ENCODE measurements around the gene PTPA.

The PTPA gene

DNA sequence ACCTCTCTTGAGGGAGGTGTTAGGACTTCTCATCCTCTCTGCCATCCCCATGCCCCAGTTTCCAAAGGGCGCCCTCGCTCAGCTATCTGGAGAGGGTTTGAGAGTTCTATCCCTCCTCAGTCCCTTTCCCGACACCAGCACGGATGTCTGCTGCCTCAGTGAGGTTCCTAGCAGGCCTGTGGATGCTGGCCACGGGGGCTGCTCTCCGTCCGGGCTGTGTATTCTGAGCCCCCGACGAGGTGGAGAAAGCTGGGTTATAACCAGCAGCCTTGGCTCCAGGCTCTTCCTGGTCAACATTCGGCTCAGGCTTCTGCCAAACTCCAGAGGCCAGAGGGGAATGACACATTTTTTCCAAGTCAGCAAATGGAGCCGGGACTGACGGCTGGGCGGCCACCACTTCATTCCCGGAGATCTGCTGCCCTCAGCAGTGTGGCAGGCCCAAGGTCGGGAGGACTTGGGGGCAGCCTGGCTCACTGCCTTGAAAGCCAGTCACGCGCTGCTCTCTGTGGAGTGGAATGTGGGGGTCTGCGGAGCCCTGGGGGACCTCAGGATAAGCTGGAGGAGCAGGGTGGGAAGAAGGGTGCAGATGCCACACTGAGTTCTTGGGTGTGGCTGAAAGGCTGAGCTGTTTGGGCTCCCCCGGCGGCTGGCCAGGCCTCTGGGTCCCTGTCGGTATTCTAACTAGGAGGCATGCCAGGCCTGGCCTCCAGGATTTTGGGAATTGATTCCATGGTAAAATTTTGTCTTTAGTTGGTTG is 27.4 kb downstream of the PTPA start:
- DNase-seq: no peak

DNA sequence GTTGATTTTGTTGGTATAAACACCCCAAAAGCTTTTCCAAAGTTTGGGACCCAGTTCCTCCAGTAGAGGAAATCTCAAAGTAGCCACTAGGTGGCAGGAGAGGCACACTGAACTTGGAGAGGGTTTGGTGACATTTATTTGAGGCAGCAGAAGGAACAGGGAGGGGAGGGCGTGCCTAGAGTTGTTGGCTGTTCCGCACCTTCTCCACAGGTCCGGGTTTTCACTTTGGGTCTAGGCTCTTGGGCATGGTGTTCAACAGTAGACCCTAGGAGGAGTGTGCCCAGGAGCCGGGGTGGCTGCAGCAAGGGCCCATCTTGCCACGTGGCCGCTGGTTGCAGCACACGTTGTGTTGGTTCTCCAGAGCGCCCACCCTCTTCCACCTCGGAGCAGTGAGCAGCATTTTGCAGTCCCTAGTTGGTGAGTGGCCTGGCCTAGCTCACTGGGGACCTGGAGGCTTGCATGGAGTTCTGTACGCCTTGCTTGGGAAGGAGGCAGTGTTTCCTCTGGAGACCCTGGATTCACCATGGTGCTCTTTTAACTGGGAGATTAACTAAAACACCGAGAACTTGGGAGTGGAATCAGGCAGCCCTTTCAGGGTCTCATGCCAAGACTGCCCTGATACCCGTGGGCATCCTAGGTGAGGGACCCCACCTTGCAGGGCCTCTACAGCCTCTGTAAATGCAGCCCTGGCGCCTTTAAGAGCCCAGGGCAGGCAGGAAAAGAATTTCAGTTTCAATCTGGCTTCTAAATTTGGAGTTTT is 28.2 kb downstream of the PTPA start:
- peak; percentile 90 for DNase-seq

DNA sequence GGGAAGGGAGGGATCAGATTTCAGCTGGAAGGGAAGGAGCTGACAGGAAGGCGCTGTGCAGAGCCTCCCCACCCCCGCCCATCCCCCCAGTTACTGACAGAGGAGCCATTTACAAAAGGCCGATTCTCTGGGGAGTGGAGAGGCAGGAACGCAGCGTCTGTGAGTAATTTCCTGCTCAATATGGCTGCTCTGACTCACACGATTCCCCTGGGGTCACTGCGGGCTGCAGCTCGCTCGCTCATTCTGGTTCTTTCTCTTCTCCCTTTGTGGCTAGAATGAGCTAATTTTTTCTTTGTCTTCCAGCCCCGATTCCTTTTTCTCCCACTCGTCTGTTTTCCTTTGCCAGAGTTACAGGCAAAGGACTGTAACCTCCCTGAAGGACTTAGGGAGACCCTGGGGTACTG is 28.8 kb downstream of the PTPA start:
- DNase-seq: peak; percentile 94

- peak; percentile 63 for DNase-seq
Observed at GRCh38 chr9:129140397-129141065, 29.3 kb downstream of the PTPA start.

- peak; percentile 30 for DNase-seq
Observed at GRCh38 chr9:129141066-129142041, 30.1 kb downstream of the PTPA start.

DNA sequence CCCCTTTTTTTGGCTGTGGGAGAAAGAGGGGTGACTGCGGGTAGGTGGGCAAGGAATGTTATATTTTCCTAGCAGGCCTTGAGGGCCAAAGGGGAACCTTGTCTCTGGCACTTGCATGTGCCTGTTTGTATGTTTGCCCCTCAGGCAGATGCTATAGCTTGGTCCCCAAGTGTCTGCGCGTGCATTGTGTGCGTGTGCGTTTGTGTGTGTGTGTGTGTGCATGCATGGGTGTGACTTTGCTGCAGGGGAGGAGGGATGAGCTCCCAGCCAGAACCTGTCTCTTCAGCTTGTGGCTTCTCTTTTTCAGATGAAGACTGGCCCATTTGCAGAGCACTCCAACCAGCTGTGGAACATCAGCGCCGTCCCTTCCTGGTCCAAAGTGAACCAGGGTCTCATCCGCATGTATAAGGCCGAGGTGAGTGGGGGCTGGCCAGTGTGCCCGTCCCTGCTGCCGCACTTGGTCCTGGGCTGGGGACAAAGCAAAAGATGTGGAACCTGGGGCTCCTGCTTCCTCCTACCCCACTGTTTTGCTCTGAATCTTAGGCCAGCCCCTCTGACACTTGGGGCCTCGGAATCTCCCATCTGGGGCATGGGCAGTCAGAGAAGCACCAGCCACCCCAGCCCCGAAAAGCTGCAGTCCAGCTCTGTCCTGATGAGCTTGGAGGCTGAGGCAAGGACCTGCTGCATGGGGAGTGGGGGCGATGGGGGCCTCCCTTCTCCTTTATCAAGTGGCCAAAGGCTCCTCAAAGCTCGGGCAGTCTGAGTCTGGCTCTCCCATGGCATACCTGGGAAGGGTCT is 31.1 kb downstream of the PTPA start:
- DNase-seq: no peak

- DNase-seq: peak; percentile 75
Observed at GRCh38 chr9:129143031-129143927, 32.1 kb downstream of the PTPA start.

DNA sequence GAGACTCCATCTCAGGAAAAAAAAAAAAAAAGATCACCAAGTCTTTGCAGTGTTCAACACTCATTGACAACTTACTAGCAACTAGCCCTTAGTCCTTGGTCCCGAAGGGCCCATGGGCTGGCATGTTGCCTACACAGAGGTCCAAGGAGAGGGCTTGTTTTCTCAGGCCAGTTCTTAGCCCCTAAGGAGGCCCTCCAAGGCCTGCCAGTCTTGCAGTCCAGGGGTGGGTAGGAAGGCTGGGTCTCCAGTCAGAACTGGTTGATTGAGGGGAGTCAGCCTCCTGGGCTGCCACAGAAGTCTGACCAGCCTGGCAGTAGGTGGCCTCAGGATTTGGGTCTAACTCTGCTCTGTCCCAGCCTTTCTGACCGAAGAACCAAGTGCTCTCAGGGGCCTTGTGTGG is 34.1 kb downstream of the PTPA start:
- no peak for DNase-seq

GRCh38 chr9:129145841-129146292 is 34.7 kb downstream of the PTPA start:
- no peak for DNase-seq

DNA sequence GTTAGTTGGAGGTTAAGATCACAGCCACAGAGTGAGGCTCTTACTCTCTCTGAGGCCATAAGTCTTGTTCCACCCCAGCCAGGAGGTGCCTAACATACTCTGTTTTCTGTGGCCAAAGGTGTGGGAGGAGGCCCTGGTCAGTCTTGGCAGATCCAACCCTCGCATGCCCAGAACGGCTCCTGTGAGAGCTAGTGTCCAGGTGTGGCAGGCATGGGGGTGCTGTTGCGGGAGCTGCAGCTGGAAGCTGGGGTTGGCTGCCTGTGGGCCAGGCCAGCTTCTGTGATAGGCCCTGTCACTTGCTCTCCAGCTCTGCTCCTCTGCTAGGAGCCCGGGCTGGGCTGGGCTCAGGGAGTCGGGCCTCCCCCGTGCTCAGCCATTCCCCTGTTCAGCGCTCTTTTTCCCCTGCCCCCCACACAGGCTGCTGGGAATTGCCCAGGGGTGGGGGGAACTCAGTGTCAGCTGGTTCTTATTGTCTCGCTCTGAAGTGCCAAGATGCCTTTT is 35.3 kb downstream of the PTPA start:
- DNase-seq: no peak

- DNase-seq: no peak
Observed at GRCh38 chr9:129148463-129149204, 37.4 kb downstream of the PTPA start.

- DNase-seq: no peak
Observed at GRCh38 chr9:129149442-129149841, 38.2 kb downstream of the PTPA start.

GRCh38 chr9:129150122-129150521 is 38.9 kb downstream of the PTPA start:
- no peak for DNase-seq

GRCh38 chr9:129150672-129151211 is 39.5 kb downstream of the PTPA start:
- no peak for DNase-seq

DNA sequence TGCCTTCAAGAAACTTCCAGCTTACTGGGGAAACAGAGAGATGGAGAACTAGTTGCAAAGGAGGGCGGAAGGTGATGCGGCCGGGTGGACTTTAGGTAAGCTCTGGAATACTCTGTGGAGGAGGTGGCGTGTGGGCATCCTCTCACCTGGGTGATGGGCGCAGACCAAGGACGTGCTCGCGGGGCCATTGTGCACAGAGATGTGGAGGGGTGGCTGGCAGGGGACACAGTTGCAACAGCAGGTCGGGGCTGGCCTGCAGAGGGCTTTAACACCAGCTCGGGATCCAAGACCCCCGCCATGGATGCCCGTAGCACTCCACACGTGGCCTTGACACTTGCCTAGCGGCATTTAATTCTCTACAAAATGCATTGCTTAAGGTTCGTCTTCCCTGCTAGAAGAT is 40.3 kb downstream of the PTPA start:
- DNase-seq: no peak

- DNase-seq: no peak
Observed at GRCh38 chr9:129154866-129155477, 43.8 kb downstream of the PTPA start.

- DNase-seq: no peak
Observed at GRCh38 chr9:129156163-129156562, 44.9 kb downstream of the PTPA start.

DNA sequence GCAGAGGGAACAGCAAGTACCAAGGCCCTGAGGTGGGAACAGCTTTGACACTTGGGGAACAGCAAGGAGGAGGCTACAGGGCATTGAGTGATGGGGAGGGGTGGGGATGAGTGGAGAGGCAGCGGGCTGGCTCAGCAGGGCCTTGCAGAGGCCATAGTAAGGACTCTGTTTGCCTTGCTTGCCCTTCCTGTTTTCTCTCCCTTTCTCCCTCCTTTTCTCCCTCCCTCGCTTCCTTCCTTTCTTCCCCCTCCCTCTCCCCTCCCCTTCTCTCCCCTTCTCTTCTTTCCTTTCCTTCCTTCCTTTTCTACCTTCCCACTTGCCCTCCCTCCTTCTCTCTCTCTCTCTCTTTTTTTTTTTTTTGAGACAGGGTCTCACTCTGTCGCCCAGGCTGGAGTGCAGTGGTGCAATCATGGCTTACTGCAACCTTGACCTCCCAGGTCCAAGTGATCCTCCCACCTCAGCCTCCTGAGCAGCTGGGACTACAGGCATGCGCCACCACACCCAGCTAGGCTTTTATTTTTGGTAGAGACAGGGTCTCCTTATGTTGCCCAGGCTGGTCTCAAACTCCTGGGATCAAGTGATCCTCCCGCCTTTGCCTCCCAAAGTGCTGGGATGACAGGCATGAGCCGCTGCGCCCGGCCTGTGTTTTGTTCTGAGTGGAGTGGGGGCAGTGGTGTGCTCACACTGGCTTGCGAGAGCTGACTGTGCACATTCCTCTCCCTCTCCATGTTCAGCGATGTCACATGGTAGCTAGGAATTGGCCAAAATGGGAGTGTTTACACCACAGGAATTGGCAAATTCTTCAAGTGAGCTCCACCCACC is 49.7 kb downstream of the PTPA start:
- no peak for DNase-seq
